Liver (tissue), 9 donors: ENCODE results near the gene SH3BP1. TPM values are rescaled to one million over a fixed set of nuclear protein-coding genes. Genes with fewer than 3 reads are reported as not detected.

Experiments
- DNase-seq: peaks from one replicate; pipeline ENCODE4 v3.0.0-alpha.2; 2017; ENCODE audit warnings: low spot score
- H3K27ac ChIP-seq, 2 donors: one replicate each; pipeline ENCODE4 v1.7.0; 2013; ENCODE audit warnings: inconsistent platforms in 2 of 2, low read length in 2 of 2, control low read depth in 1 of 2, low read depth in 1 of 2, mild to moderate bottlenecking in 1 of 2
- H3K27me3 ChIP-seq, 4 donors: one replicate each; pipeline versions ENCODE4 v1.6.1 to v1.7.0; 2013; ENCODE audit warnings: low read length in 3 of 4, inconsistent platforms in 1 of 4, mild to moderate bottlenecking in 1 of 4, moderate library complexity in 1 of 4; ENCODE audit not compliant: control insufficient read depth in 4 of 4, insufficient read depth in 4 of 4
- H3K36me3 ChIP-seq, 4 donors: one replicate each; pipeline versions ENCODE4 v1.6.1 to v1.7.0; 2013; ENCODE audit warnings: low read length in 3 of 4, mild to moderate bottlenecking in 3 of 4, low read depth in 1 of 4, moderate library complexity in 1 of 4; ENCODE audit not compliant: control insufficient read depth in 4 of 4, insufficient read depth in 3 of 4
- H3K4me1 ChIP-seq, 4 donors: one replicate each; pipeline versions ENCODE4 v1.6.1 to v1.7.0; 2013; ENCODE audit warnings: low read length in 3 of 4, mild to moderate bottlenecking in 3 of 4, moderate library complexity in 1 of 4; ENCODE audit not compliant: control insufficient read depth in 4 of 4, insufficient read depth in 4 of 4
- H3K4me3 ChIP-seq, 3 donors: one replicate each; pipeline versions ENCODE4 v1.6.1 to v1.7.0; 2013; ENCODE audit warnings: low read length in 3 of 3, control low read depth in 1 of 3, low read depth in 1 of 3, mild to moderate bottlenecking in 1 of 3
- H3K9ac ChIP-seq, 2 donors: one replicate each; pipeline ENCODE4 v1.7.0; 2013; ENCODE audit warnings: low read length in 2 of 2, mild to moderate bottlenecking in 2 of 2, moderate library complexity in 2 of 2, control low read depth in 1 of 2, low read depth in 1 of 2
- H3K9me3 ChIP-seq, 4 donors: one replicate each; pipeline versions ENCODE4 v1.6.1 to v1.7.0; 2013; ENCODE audit warnings: low read length in 3 of 4; ENCODE audit not compliant: control insufficient read depth in 4 of 4
- EGR1 ChIP-seq, 2 donors: IDR thresholded peaks; 2 replicates each; pipeline ENCODE4 v1.6.1; 2016 to 2018; ENCODE audit warnings: antibody characterized with exemption in 2 of 2, low read depth in 2 of 2
- FOXA1 ChIP-seq: IDR thresholded peaks from 2 replicates; pipeline ENCODE4 v1.6.1; 2016; ENCODE audit warnings: antibody characterized with exemption
- FOXA2 ChIP-seq: IDR thresholded peaks from 2 replicates; pipeline ENCODE4 v1.6.1; 2016; ENCODE audit warnings: antibody characterized with exemption
- GABPA ChIP-seq, 2 donors: IDR thresholded peaks in 1 of 2; conservative IDR thresholded peaks in 1 of 2; 2 replicates each; pipeline ENCODE4 v1.6.1; 2016; ENCODE audit warnings: antibody characterized with exemption in 2 of 2, mild to moderate bottlenecking in 1 of 2, moderate library complexity in 1 of 2
- HNF4A ChIP-seq, 2 donors: conservative IDR thresholded peaks; 2 replicates each; pipeline ENCODE4 v1.6.1; 2016; ENCODE audit warnings: antibody characterized with exemption in 2 of 2, mild to moderate bottlenecking in 2 of 2
- HNF4G ChIP-seq: IDR thresholded peaks from 2 replicates; pipeline ENCODE4 v1.6.1; 2016; ENCODE audit warnings: antibody characterized with exemption
- JUND ChIP-seq, 2 donors: IDR thresholded peaks; 2 replicates each; pipeline ENCODE4 v1.6.1; 2016; ENCODE audit warnings: antibody characterized with exemption in 2 of 2
- NR2F2 ChIP-seq: IDR thresholded peaks from 2 replicates; pipeline ENCODE4 v1.6.1; 2016; ENCODE audit warnings: antibody characterized with exemption
- RAD21 ChIP-seq, 2 donors: IDR thresholded peaks; 2 replicates each; pipeline ENCODE4 v1.6.1; 2016; ENCODE audit warnings: antibody characterized with exemption in 2 of 2, mild to moderate bottlenecking in 2 of 2
- RXRA ChIP-seq, 2 donors: IDR thresholded peaks; 2 replicates each; pipeline ENCODE4 v1.6.1; 2017 to 2018; ENCODE audit warnings: antibody characterized with exemption in 2 of 2, mild to moderate bottlenecking in 1 of 2
- SP1 ChIP-seq: IDR thresholded peaks from 2 replicates; pipeline ENCODE4 v1.6.1; 2018; ENCODE audit warnings: antibody characterized with exemption, mild to moderate bottlenecking
- TAF1 ChIP-seq: conservative IDR thresholded peaks from 2 replicates; pipeline ENCODE4 v1.6.1; 2016; ENCODE audit warnings: antibody characterized with exemption, mild to moderate bottlenecking
- YY1 ChIP-seq: IDR thresholded peaks from 2 replicates; pipeline ENCODE4 v1.6.1; 2016; ENCODE audit warnings: antibody characterized with exemption, mild to moderate bottlenecking
- WGBS: extraction: QIAGEN DNeasy Blood & Tissue Kit; methylation state at CpG from one replicate; pipeline ENCODE4 v1.1.7; 2013; 5-methylcytosine and 5-hydroxymethylcytosine counted together
- polyA plus RNA-seq, 2 donors: library from polyadenylated mRNA; stranded (reverse) in 1 of 2; unstranded in 1 of 2; fragments of 200-250 nt in 1 of 2; fragments of >200 nt in 1 of 2; fragmentation: Nextera tagmentation in 1 of 2; extraction: Ambion mirVana in 1 of 2; gene quantifications; one replicate each; pipeline versions ENCODE4 v1.2.1 to v1.2.3, GENCODE V29; 2013 to 2015
- total RNA-seq, 2 donors: library from RNA; depleted of rRNA; stranded (reverse); fragments of >200 nt; gene quantifications; one replicate each; pipeline ENCODE4 v1.2.3, GENCODE V29; 2014
- TF ChIP-seq, protein P1 (sequence below): fragments of 150-350 bp; IDR thresholded peaks from 2 replicates; pipeline ENCODE4 v1.5.1; 2017; ENCODE audit warnings: improper control_type of control experiment, low read depth, low read length; ENCODE audit not compliant: missing input control
- TF ChIP-seq, protein P2 (sequence below): IDR thresholded peaks from 2 replicates; pipeline ENCODE4 v1.6.1; 2016; ENCODE audit warnings: antibody characterized with exemption, mild to moderate bottlenecking
- TF ChIP-seq, protein P3 (sequence below): IDR thresholded peaks from 2 replicates; pipeline ENCODE4 v1.6.1; 2016; ENCODE audit warnings: antibody characterized with exemption
- TF ChIP-seq, protein P4 (sequence below): IDR thresholded peaks from 2 replicates; pipeline ENCODE4 v1.6.1; 2016; ENCODE audit warnings: antibody characterized with exemption
- donor health status: healthy.
- donor health status: healthy.
- donor health status: healthy.
- donor health status: healthy.
- donor health status: healthy.

SH3BP1 gene
- total and polyA plus RNA-seq, 4 donors, result 0.24 to 8.2 (median 2.7) TPM

DNA sequence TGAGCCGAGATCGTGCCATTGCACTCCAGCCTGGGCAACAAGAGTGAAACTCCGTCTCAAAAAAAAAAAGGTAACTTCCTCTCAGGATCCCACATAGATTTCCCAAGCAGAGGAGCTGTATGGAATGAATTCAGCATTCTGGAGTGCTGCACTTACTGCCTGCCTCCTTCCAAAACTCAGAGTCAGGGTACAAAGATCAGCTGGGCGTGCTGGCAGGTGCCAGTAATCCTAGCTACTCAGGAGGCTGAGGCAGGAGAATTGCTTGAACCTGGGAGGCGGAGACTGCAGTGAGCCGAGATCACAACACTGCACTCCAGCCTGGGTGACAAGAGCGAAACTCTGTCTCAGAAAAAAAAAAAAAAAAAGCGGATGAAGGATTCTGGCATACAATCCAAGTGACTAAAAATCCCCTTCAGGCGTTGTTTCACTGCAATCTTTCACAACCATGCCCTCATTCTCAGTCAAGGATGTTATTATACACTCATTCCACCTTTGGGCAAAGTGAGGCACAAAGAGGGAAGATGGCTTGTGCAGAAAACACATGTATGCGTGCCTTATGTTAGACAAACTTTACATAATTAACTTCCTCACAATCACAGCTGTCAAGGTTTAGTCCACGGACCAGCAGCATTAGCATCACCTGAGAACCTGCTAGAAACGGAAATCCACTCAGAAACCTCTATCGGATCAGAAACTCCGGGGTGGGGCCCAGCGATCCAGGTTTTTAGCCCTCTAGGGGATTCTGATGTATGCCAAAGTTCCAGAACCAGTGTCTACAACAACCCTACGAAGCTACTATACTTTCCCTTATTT is 45.5 kb downstream of the SH3BP1 start:
- Histone ChIP-seq H3K9me3 (no peaks in the 10 kb centered on the region), H3K27ac (peak overlapping the region in 1 of 2 donors; percentile 9), H3K4me3 (no peak overlapping the region), H3K36me3 (peaks cover 0 to 8% (median 4%) of the 10 kb centered on the region in 4 donors), H3K27me3 (no peaks in the 10 kb centered on the region), H3K9ac (no peak overlapping the region), H3K4me1 (peaks cover 3 to 43% (median 34%) of the 10 kb centered on the region in 4 donors)
- no peak for DNase-seq
- 47% methylated on average over 16 of the region's 16 CpGs for WGBS
- TF ChIP-seq GABPA (IDR thresholded peaks at IDR 0.05 in 1 of 2, conservative IDR thresholded peaks at IDR 0.05 in 1 of 2) (no peak), HNF4A (conservative IDR thresholded peaks at IDR 0.05) (peak; percentile 76 to 78), SP1 (peak; percentile 64), HNF4G (peak; percentile 42), RAD21 (IDR thresholded peaks at IDR 0.05) (no peak), EGR1 (IDR thresholded peaks at IDR 0.05; ENCODE audit: low read depth in 2 of 2) (no peak), RXRA (IDR thresholded peaks at IDR 0.05) (peak; percentile 30 to 33)
- TF ChIP-seq, protein P1, sequence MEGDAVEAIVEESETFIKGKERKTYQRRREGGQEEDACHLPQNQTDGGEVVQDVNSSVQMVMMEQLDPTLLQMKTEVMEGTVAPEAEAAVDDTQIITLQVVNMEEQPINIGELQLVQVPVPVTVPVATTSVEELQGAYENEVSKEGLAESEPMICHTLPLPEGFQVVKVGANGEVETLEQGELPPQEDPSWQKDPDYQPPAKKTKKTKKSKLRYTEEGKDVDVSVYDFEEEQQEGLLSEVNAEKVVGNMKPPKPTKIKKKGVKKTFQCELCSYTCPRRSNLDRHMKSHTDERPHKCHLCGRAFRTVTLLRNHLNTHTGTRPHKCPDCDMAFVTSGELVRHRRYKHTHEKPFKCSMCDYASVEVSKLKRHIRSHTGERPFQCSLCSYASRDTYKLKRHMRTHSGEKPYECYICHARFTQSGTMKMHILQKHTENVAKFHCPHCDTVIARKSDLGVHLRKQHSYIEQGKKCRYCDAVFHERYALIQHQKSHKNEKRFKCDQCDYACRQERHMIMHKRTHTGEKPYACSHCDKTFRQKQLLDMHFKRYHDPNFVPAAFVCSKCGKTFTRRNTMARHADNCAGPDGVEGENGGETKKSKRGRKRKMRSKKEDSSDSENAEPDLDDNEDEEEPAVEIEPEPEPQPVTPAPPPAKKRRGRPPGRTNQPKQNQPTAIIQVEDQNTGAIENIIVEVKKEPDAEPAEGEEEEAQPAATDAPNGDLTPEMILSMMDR, result no peak
- TF ChIP-seq, protein P2, sequence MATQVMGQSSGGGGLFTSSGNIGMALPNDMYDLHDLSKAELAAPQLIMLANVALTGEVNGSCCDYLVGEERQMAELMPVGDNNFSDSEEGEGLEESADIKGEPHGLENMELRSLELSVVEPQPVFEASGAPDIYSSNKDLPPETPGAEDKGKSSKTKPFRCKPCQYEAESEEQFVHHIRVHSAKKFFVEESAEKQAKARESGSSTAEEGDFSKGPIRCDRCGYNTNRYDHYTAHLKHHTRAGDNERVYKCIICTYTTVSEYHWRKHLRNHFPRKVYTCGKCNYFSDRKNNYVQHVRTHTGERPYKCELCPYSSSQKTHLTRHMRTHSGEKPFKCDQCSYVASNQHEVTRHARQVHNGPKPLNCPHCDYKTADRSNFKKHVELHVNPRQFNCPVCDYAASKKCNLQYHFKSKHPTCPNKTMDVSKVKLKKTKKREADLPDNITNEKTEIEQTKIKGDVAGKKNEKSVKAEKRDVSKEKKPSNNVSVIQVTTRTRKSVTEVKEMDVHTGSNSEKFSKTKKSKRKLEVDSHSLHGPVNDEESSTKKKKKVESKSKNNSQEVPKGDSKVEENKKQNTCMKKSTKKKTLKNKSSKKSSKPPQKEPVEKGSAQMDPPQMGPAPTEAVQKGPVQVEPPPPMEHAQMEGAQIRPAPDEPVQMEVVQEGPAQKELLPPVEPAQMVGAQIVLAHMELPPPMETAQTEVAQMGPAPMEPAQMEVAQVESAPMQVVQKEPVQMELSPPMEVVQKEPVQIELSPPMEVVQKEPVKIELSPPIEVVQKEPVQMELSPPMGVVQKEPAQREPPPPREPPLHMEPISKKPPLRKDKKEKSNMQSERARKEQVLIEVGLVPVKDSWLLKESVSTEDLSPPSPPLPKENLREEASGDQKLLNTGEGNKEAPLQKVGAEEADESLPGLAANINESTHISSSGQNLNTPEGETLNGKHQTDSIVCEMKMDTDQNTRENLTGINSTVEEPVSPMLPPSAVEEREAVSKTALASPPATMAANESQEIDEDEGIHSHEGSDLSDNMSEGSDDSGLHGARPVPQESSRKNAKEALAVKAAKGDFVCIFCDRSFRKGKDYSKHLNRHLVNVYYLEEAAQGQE, result no peak

DNA sequence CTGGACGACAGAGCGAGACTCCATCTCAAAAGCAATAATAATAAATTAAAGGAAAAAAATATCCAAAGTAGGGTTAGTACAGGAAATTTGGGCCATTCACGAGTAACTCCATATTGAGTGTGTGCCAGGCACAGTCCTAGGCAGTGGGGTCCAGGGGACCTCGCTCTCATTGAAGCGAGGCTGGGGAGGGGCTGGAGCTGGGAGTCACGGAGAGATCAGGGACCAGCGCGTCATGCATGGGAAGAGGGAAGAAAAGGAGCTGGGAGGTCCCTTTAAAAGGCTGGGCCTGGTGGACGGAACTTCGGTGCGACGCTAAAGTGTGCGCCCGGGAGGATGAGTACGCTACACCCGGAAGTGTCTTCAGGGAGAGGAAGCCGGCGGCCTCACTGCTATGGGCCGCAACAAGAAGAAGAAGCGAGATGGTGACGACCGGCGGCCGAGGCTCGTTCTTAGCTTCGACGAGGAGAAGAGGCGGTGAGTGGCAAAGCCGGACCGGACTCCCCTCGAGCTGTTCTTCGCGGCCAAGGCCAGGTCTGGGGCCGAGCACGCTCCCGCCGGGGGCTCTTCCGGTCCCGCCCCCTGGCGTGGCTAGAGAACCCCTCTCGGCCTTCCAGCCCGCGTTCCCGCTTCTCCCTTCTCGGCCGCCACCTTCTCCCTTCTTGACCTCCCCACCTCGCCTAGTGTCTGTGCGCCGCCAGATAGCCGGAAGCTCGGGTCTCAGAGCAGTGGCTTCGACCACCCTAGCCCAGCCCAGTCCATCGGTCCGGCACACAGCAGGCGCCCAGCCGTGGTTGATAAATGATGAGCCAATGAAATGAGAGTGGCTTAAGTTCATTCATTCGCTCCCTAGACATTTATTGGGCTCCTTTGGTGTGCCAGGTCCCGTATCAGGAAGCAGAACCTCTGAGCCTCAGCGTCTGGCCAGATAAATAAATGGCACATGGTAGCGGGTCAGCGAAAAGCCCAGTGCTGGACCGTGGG is 46.8 kb downstream of the SH3BP1 start, which contains the start of gene NOL12:
Gene NOL12, plus strand, starts transcription at position 342 of the 981 bp plus-strand sequence. Its CDS starts 50 bp downstream, at position 392.
- Histone ChIP-seq H3K4me1 (peaks cover 3 to 39% (median 31%) of the 10 kb centered on the region in 4 donors), H3K27me3 (no peaks in the 10 kb centered on the region), H3K4me3 (peak within 1 kb of the TSS; percentile 74 to 88 (median 81)), H3K9ac (peak within 1 kb of the TSS; percentile 33 to 87), H3K9me3 (no peaks in the 10 kb centered on the region), H3K36me3 (peaks cover 5 to 19% (median 12%) of the 10 kb centered on the region in 4 donors), H3K27ac (peak within 1 kb of the TSS; percentile 73 to 92)
- DNase-seq, result peak; percentile 85
- 3% methylated on average over 62 of the region's 62 CpGs for WGBS
- TF ChIP-seq HNF4A (conservative IDR thresholded peaks at IDR 0.05), result peak in 1 of 2 donors; percentile 21
- TF ChIP-seq EGR1 (IDR thresholded peaks at IDR 0.05; ENCODE audit: low read depth in 2 of 2), result no peak
- TF ChIP-seq, protein P1, result no peak
- peak; percentile 71 for TF ChIP-seq YY1
- no peak for TF ChIP-seq NR2F2
- TF ChIP-seq HNF4G, result no peak
- peak; percentile 67 for TF ChIP-seq SP1
- TF ChIP-seq FOXA2, result peak; percentile 18
- TF ChIP-seq RXRA (IDR thresholded peaks at IDR 0.05), result peak in 1 of 2 donors; percentile 30
- TF ChIP-seq, protein P3, sequence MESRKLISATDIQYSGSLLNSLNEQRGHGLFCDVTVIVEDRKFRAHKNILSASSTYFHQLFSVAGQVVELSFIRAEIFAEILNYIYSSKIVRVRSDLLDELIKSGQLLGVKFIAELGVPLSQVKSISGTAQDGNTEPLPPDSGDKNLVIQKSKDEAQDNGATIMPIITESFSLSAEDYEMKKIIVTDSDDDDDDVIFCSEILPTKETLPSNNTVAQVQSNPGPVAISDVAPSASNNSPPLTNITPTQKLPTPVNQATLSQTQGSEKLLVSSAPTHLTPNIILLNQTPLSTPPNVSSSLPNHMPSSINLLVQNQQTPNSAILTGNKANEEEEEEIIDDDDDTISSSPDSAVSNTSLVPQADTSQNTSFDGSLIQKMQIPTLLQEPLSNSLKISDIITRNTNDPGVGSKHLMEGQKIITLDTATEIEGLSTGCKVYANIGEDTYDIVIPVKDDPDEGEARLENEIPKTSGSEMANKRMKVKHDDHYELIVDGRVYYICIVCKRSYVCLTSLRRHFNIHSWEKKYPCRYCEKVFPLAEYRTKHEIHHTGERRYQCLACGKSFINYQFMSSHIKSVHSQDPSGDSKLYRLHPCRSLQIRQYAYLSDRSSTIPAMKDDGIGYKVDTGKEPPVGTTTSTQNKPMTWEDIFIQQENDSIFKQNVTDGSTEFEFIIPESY, result no peak
- TF ChIP-seq GABPA (IDR thresholded peaks at IDR 0.05 in 1 of 2, conservative IDR thresholded peaks at IDR 0.05 in 1 of 2), result peak; percentile 93 to 97
- TF ChIP-seq, protein P4, sequence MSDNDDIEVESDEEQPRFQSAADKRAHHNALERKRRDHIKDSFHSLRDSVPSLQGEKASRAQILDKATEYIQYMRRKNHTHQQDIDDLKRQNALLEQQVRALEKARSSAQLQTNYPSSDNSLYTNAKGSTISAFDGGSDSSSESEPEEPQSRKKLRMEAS, result peak; percentile 75
- TF ChIP-seq FOXA1, result peak; percentile 65
- peak in 1 of 2 donors; percentile 34 for TF ChIP-seq RAD21 (IDR thresholded peaks at IDR 0.05)
- peak in 1 of 2 donors; percentile 28 for TF ChIP-seq JUND (IDR thresholded peaks at IDR 0.05)
- no peak for TF ChIP-seq TAF1
